HG02678 (cell line): ENCODE results near the gene MAVS.

Source experiments
- ATAC-seq: cut with Tn5 transposase; IDR thresholded peaks from one replicate; pipeline ENCODE4 v1.9.1; 2021; ENCODE audit warnings: mild to moderate bottlenecking, moderate library complexity; ENCODE audit not compliant: unreplicated experiment

MAVS gene

DNA sequence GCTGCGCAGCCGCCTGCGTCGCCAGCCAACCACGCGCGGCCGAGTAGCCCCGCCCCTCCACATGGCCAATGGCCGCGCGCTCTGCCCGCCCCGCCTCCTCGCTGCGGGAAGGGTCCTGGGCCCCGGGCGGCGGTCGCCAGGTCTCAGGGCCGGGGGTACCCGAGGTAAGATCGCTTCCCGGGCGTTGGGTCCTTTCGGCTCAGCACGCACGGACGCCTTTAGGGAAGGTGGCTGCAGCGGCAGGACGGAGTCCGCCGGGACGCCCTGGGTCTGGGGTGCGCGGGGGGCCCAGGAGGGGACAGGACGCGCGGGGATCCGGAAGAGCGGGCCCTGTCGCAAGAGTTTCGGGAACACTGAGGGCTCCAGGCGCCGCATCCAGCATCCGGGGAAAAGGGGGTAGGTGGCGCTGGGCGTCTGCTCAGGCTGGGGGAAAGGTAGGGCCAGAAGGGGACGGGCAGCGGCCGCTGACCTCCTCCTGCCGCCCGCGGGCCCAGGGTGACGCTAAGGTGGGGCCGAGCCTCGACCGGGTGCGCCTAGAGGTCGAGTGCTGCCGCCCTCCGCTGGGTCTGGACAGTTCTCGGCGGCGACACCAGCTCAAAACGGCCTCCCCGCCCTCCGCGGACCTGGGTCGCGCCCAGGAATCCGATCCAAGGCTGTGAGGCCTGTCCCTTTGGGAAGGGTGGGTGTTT lies at the start of gene MAVS:
TSS of gene MAVS (plus strand) at position 95 of the 689 bp plus-strand sequence. CDS start 7,791 bp downstream, outside the sequence.
- peak; percentile 95 for ATAC-seq

DNA sequence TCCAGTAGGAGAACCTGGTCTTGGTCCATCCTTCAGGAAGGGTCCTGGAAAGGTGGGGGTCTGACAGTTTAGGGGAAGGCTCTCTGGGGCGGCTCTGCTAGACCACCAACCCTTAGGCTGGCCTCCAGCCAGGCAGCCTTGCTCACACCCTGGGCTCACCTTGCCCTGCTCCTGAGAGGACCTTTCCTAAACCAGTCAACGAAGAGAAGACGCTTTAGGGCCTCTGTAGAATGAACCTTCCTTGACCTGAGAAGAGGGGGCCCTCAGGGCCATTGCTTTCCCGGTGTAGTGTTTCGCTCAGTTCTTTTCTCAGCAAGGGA lies 49.4 kb upstream of the MAVS start:
- ATAC-seq, result no peak

DNA sequence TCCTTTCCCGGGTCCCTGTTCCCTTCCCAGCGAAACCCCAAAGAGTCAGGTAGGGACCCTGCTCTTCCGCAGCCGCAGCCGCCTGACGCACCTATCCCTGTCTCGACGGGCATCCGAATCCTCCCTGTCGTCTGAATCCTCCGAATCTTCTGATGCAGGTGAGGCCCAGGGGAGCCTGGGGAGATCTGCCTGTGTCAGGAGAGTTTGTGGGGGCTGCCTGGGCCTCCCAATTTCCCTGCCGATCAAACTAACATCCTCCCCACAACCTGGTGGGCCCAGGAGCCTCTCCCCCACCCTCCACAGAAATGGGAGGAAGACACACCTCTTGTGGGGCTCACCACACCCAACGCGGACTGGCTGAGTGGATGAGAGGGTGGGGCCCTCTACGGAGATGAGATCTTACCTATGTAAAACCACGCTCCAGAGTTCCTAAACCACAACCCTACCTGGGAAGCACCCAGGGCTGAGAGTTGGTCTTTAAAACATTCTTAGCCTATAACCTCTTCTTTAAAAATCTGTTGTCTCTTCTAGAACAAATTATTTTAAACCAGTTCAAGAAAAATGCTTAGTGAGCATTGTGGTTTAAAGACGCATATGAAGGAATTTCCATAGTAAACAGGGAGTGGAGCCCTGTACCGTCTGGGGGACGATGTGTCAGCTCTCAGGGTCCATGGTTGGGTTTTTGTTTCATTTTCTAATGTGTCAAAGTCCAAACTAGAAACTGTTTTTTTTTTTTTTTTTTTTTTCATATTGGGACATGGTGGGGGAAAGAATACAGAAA lies 48.9 kb upstream of the MAVS start:
- ATAC-seq, result no peak

DNA sequence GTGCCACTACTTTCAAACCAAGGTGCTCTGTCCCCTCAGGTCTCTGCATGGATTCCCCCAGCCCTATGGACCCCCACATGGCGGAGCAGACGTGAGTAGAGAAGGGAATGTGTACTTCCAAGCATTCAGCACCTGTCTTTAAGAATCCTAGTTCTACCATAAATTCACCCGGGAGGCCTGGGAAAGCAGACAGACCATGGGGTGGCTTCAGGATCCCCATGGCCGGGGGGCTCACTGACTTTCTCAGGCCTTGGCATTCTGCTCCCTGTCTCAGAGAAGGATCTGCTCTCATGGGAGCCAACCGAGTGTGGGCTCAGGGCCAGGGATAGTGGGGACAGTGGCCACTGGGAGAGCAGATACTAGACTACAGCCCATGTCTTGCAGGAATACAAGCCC lies 48.3 kb upstream of the MAVS start:
- ATAC-seq, result no peak

DNA sequence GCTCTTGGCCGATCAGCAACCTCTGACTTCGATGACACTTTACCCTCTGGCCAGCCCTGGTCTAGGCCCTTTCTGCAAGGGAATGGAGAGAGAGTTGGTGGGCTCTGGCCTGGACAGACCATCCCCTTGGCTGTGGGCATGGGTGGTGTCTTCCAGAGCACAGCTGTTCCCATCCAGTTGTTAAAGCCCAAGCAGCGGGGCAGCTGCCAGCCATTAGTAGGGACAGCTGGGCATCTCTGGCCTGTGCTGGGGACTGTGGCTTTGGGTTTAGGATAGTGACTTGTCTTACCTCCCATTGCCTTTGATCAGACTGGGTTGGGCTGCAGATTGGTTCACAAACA lies 47.8 kb upstream of the MAVS start:
- no peak for ATAC-seq

DNA sequence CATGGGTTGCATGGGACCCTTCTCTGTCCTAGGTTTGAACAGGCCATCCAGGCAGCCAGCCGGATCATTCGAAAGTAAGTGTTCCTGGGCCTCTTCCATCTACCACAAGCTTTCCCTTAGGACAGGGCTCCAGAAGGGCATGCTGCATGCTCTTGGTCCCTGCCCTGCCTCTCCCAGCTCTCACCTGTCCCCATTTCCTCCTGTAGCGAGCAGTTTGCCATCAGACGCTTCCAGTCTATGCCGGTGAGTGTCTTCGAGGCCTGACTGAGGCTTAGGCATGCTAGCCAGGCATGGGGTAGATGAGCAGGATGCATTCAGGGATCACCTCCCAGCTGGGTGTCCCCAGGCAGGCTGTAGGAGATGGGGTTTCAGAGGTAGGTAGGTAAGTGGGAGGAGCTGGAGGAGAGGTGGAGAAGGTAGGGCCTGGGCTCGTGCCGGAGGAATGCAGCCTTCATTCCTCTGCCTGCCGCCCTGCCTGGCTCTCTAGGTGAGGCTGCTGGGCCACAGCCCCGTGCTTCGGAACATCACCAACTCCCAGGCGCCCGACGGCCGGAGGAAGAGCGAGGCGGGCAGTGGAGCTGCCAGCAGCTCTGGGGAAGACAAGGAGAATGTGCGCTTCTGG lies 46.3 kb upstream of the MAVS start:
- ATAC-seq, result no peak

DNA sequence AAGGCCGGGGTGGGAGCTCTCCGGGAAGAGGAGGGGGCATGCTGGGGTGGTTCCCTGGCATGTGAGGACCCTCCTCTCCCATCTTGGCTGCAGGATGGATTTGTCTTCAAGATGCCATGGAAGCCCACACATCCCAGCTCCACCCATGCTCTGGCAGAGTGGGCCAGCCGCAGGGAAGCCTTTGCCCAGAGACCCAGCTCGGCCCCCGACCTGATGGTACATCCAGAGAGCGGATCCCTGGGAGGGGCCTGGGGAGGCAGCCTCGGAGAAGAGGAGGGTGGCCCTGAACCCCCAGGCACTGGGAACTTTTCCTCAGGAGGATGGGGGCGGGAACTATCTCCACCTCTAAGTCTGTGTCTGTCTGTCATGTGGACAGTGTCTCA lies 45.8 kb upstream of the MAVS start:
- no peak for ATAC-seq

DNA sequence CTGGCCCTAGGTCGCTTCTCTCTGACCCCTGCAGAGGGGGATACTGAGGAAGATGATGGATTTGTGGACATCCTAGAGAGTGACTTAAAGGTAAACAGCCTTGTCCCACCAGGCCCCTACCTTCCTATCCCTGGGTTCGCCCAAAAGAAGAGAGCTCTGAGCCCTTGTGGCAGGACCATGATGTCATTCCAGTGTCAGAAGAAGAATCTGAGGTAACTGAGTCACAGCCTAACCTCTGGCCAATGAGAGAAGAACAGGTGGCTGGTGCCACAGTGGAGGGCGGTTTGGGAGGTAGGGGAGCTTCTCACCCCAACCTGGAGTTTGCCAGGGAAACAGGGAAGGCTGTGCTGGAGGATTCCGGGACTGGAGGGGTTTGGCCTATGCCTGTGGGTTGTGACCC lies 45.3 kb upstream of the MAVS start:
- ATAC-seq, result no peak

DNA sequence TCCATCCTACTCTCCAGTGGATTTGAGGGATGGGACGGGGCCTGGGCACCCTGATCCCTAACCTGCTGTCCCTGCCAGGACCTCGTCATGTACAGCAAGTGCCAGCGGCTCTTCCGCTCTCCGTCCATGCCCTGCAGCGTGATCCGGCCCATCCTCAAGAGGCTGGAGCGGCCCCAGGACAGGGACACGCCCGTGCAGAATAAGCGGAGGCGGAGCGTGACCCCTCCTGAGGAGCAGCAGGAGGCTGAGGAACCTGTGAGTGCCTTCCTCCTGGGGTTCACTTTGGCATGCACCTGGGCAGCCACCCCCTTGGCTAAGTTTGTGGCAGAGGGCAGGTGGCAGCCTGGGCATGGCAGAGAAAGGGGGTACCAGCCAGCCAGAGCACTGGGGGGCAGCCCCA lies 44.8 kb upstream of the MAVS start:
- no peak for ATAC-seq

DNA sequence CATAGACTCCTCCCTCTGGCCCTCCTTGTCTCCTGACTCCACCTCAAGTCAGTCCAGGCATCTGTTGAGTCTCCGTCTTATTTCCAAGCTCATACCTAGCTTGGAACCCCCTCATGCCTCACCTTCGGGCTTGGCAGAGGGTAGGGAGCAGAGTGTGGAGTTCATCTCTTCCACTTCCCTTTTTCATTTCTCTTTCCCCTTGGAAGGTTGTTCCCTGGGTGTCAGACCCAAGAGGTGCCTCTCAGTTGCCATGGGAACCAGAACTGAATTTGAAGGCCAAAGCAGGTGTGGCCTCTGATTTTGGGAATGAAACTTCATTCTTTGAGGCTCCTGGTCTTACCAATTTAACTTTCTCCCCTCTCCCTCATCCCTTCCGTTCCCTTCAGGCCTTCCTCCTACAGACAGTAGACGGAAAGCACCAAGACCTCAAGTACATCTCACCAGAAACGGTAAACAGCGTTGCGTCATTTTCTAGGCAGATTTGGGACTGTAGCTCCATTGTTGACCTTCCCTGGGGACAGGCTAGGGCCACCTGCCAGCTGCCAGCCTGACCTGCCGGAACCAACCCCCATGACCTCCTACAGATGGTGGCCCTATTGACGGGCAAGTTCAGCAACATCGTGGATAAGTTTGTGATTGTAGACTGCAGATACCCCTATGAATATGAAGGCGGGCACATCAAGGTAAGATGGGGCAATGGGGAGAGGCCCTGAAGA lies 44.0 kb upstream of the MAVS start:
- ATAC-seq, result no peak

DNA sequence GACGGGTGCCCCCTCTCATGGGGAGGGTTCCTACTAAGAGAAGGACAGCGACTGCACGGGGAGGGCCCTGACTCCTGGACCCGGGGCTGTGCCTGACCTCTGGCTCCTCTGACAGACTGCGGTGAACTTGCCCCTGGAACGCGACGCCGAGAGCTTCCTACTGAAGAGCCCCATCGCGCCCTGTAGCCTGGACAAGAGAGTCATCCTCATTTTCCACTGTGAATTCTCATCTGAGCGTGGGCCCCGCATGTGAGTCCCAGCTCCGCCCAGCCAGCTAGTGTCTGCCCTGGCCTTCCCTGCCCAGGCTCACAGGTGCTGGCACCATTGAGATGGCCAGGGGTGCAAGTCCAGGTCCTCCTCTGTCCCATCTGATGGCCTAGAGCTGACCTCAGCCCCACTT lies 43.3 kb upstream of the MAVS start:
- ATAC-seq, result no peak

DNA sequence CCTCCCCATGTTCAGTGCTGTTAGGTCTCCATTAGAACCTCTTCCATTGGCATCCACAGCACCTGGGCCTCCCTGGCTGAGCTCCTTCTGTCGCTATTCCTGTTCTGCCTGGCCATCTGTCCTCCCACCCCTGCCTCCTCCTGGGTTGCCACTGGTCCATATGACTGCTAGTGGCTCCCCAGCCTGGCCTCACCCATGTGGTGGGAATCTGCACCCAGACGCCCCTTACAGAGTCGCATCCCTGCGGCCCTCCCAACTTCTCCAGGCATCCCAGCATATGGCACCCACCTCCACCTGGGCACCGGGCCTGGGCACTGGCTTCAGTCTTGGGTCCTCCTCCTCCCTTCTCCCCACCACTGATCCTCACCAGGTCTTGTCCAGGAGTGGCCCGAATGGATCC lies 42.8 kb upstream of the MAVS start:
- no peak for ATAC-seq

DNA sequence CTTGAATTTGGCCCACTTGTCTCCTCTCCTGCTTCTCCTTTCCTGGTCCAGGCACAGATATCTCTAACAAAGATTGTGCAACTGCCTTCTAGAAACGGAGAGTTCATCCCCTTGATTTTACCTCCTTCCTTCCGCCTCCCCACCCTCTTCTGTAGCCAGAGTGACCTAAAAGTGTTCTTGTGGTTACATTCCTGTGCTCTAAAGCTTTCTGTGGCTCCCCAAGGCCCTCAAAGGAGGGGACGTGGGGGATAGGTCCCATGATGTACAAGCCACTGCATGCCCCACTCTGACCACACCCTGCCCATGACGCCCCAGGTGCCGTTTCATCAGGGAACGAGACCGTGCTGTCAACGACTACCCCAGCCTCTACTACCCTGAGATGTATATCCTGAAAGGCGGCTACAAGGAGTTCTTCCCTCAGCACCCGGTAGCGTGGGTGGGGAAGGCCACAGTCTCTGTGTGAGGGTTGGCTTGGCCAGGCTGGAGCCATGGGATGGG lies 42.3 kb upstream of the MAVS start:
- no peak for ATAC-seq

DNA sequence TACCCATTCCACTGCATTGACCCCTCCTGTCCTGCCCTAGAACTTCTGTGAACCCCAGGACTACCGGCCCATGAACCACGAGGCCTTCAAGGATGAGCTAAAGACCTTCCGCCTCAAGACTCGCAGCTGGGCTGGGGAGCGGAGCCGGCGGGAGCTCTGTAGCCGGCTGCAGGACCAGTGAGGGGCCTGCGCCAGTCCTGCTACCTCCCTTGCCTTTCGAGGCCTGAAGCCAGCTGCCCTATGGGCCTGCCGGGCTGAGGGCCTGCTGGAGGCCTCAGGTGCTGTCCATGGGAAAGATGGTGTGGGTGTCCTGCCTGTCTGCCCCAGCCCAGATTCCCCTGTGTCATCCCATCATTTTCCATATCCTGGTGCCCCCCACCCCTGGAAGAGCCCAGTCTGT lies 41.9 kb upstream of the MAVS start:
- ATAC-seq, result no peak

DNA sequence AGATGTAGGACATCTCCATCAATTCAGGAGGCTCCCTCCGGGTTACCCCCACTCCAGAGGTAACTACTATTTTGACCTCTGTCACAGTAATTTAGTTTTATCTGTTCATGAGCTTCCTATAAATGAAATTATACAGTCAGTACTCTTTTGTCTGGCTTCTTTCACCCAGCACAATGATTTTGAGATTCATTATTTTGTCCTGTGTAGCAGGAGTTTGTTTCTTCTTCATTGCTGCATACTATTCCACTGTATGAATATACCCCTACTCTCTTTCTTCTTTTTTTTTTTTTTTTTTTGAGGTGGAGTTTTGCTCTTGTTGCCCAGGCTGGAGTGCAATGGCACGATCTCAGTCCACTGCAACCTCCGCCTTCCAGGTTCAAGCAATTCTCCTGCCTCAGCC lies 38.1 kb upstream of the MAVS start:
- ATAC-seq, result no peak

DNA sequence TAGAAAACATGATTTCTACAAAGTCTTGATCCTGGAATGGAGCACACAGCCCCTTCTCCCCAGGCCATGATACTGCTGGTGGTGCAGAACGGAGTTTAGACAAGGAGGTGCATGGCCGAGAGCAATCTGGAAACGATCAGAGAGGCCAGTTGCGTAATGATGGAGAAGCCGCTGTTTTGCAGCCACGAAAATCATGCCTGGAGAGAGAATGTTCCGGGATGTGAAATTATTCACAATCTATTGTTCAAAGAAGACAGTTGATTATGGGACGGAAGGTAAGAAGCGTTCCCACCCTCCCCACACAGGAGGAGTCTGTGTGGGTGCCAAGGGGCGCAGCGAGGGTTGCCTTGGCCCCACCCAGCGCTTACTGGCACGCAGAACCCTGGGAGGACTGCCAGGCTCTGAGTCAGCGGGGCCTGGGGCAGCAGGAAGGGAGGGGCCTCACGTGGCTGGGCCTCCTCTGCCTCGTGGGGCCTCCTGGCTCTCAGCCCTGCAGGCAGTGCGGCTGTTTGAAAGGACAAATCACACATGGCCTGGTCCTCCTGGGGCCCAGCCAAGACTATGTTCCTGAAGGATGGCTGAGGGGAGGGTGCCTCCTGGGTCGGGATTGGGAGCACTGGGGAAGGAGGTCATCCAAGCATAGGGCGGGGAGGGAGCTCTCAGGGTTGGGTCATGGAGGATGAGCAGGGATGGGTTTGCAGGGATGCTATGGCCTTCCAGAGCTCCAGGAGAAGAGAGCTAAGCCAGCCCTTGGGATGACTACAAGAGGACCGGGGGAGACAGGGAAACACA lies 35.0 kb upstream of the MAVS start:
- peak; percentile 53 for ATAC-seq

DNA sequence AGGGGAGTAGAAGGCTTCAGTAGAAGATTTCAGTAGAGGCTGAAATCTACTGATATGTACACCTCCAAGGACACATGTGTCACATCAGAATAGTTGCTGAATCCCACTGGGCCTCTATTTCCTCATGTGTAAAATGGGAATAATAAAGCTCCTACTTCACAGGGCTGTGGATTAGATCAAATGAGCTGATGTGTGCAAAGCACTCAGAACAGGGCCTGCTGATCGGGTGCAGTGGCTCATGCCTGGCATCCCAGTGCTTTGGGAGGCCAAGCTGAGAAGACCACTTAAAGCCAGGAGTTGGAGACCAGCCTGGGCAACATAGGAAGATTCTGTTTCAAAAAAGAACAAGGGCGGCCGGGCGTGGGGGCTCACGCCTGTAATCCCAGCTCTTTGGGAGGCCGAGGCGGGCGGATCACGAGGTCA lies 34.4 kb upstream of the MAVS start:
- no peak for ATAC-seq

DNA sequence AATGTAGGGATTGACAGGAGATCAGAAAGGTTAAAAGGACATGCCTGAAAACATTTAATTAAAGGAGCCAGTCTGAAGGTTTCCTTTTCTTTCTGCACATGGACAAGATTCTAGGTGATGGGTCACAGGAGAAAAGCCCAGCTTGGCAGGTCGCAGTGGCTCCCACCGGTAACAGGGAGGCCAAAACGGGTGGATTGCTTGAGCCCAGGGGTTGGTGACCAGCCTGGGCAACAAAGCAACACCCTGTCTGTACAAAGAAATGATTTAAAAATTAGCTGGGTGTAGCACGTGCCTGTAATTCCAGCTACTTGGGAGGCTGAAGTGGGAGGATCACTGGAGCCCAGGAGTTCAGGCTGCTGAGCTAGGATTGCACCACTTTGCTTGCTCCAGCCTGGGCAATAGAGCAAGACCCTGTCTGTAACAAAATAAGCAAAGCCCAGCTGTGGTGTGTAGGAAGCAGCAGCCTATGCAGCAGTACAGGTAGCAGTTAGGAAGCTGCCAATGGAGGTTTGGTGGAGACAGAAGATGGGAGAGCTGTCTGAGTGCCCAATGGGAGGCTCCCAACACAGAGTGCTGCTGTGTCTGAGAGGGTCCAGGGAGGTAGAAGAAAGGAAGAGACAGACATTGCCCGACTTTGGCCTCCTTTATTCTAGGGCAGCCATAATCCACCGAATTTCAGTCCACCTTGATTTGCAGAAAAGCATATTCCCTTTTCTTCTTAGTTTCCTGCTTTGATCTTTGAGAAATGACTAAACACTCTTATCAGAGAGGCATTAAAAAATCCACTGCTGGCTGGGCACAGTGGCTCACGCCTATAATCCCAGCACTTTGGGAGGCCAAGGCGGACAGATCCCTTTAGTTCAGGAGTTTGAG lies 33.4 kb upstream of the MAVS start:
- ATAC-seq, result no peak

DNA sequence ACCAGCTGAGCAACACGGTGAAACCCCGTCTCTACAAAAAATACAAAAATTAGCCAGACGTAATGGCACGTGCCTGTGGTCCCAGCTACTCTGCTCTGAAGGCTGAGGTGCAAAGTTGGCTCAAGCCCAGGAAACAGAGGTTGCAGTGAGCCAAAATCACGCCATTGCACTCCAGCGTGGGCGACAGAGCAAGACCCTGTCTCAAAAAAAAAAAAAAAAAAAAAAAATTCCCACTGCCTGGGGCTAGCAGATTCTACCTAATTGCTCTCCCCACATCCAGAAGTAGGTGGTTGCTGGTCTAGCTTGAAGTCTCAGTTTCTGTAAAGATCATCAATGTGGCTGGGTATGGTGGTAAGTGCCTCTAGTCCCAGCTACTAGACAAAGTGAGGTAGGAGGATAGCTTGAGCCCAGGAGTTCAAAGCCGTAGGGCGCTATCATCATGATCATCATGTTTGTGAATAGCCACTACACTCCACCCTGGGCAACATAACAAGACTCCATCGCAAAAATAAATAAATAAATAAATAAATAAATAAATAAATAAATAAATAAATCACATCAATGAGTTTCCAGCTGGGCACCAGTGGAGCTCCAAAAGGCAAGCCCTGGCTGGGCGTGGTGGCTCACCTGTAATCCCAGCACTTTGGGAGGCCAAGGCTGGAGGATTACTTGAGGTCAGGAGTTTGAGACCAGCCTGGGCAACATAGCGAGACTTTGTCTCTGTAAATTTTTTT lies 32.6 kb upstream of the MAVS start:
- ATAC-seq, result no peak
